Left renal pelvis (tissue), 4 donors: ENCODE results near the gene C6orf47. TPM values are rescaled to one million over a fixed set of nuclear protein-coding genes. Genes with fewer than 3 reads are reported as not detected.

ENCODE experiments used
- DNase-seq, 4 donors: peaks; one replicate each; pipeline ENCODE4 v3.0.0-alpha.2; 2013; ENCODE audit warnings: low read depth in 4 of 4, low spot score in 3 of 4
- polyA plus RNA-seq, 4 donors: library from polyadenylated mRNA; unstranded; fragments of 120-200 nt; gene quantifications; one replicate each; pipeline ENCODE4 v1.2.1, GENCODE V29; 2013; ENCODE audit not compliant: insufficient read length in 4 of 4

C6orf47 gene
- polyA plus RNA-seq, 4 donors: 15.8 to 21.1 (median 19.0) TPM

DNA sequence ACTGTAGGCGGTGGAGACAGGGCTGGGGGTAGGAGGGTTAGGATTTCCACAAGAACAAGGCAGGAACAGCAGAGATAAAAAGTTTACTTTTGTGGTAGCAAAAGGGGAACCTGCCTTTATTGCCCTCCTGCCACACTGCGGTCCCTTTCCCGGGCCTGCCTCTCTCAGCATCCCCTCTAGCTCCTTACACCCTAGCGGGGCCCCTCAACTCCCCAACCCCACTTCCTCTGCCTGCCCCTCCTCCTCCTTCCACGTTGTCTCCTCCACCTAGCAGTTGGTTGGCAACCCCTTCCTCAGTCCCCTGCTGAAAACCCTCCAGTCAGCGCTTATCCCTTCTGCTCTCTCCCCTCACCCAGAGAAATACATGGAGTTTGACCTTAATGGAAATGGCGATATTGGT is 44.8 kb downstream of the C6orf47 start:
- no peak for DNase-seq

DNA sequence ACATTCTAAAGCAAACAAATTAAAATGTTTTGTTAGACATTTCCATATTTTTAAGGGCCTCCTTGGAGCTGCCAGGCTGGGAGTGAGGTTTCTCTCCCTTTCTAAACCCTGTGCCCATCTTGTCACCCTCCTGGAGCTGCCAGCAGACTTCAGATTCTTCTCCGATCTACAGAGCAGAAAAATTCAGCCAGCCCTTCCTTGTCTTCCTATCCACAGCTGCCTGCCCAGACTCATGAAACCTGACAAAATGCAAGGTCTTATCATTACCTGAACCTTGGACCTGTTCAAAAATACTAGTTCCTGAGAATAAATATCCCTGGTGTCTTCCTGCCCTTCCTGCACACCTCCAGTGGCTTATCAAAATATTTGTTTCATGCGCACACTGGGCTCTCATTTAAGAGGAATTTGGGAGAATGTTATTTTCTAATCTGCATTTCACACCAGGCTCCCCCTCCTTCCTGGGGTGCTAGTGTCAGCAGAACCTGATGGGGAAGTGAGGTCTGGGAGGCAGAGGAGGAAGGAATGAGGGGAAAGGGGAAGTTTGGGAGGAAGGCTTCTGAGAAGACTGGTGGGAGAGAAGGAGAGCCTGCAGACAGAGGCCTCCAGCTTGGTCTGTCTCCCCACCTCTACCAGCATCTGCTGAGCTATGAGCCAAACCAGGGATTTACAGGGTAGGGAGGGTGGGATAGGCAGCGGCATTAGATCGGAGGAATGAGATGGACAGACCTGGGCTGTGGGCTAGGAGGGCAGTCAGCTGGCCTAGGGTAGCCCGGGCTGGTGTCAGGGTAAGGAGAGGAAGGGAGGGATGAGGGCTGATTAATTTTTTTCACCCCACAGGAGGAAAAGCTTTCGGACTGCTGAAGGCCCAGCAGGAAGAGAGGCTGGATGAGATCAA is 45.6 kb downstream of the C6orf47 start, which contains the start of gene AIF1:
TSS of gene AIF1 (plus strand) at position 551 of the 895 bp plus-strand sequence. CDS start at position 647, 96 bp downstream.
- DNase-seq: no peak

DNA sequence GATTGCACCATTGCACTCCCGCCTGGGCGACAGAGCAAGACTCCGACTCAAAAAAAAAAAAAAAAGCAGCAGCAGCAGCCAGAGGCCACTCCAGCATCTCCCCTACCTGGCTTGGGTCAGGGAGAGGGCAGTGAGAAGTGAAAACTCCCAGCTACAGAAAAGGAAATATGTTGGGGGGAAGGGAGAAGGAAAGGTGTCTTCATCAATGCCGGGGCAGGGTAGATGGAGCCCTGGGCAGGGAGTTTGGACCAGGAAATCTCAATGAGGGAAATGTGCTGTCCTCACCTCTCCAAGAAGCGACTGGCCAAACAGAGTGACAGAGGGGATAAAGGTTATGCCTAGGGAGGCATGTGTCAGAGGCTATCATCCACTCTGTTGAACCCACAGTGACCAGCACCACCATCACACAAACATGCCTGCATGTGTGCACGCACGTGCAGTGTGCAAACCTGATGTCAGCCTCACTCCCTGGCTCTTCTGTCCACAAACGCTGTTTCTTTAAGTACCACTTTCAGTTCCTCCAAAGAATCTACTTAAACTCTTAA is 46.4 kb downstream of the C6orf47 start:
- no peak for DNase-seq

DNA sequence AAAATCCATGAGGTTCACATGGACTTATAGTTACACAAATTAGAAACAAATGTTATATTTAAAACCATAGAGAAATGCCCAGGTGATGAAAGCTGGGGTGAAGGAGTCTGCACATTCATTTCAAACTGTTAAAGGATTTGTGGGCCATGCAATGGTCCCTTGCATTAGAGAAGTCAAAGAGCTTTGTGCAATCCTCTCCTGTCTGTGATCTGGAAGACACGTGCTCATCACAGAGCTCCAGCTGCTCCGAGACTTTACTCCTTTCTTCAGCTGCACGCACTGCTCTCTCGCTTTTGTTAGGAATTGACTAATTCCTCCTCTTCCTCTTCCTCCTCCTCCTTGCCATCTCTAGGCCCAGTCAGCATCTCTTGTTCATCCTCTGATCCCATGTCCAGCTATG is 49.6 kb downstream of the C6orf47 start:
- no peak for DNase-seq

DNA sequence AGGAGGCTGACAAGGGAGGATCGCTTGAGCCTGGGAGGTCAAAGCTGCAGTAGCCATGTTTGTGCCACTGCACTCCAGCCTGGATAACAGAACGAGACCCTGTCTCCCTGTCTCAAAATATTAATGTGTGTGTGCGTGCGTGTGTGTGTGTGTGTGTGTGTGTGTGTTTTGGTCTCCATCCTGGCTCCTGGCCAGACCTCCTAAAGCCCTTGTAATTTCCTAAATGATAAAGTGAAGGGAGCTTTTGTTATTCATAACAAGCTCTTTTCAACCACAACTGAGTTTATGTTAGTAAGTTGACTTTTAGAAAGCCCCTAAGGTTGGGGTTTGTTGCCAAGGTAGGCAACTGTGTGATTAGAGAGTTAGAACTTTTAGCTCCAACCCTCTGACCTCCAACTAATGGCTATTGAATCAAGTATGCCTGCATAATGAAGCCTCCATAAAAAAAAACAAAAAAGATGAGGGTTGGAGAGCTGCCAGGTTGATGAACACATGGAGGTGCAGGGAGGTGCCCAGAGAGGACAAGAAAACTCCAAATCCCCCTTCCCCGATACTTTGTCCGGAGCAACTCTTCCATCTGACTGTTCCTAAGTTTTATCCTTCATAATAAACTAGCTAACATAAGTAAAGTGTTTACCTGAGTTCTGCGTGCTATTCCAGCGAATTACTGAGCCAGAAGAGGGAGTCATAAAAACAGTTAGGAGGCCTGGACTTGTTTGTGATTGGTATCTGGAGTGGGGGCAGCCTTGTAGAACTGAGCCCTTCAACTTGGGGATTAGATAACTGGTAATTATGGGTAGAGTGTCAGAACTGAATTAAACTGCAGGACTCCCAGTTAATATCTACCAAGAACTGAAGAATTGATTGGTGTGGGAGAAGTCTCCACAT is 50.8 kb downstream of the C6orf47 start:
- DNase-seq: no peak

Other genes starting within 250 kb of the C6orf47 start
- gene MICB, start 162.6 kb downstream of the C6orf47 start, polyA plus RNA-seq: 1 to 10 TPM in 3 of 4 donors, under 1 TPM in 1; 0.49 to 2.3 (median 1.0) TPM
- 10 to 100 TPM in 3 of 4 donors, under 1 TPM in 1; 0.27 to 18.6 (median 12.8) TPM for gene MCCD1, start 131.8 kb downstream of the C6orf47 start, polyA plus RNA-seq
- gene DDX39B, start 118.8 kb downstream of the C6orf47 start, polyA plus RNA-seq: 100 to 1,000 TPM; 448 to 682 (median 553) TPM
- 1 to 10 TPM; 4.8 to 9.4 (median 6.4) TPM for gene ATP6V1G2, start 114.2 kb downstream of the C6orf47 start, polyA plus RNA-seq
- gene NFKBIL1, start 113.2 kb downstream of the C6orf47 start, polyA plus RNA-seq: 10 to 100 TPM; 18.3 to 28.7 (median 19.7) TPM
- under 1 TPM; 0.23 to 0.43 (median 0.36) TPM for gene LTA, start 88.5 kb downstream of the C6orf47 start, polyA plus RNA-seq
- 1 to 10 TPM in 1 of 4 donors, under 1 TPM in 2, not detected in 1; 0.23 to 2.5 (median 0.29) TPM for gene TNF, start 85.2 kb downstream of the C6orf47 start, polyA plus RNA-seq
- 1 to 10 TPM in 3 of 4 donors, under 1 TPM in 1; 0.66 to 2.0 (median 1.6) TPM for gene LTB, start 78.4 kb downstream of the C6orf47 start, polyA plus RNA-seq
- gene LST1, start 74.5 kb downstream of the C6orf47 start, polyA plus RNA-seq: 10 to 100 TPM in 1 of 4 donors, 1 to 10 TPM in 3; 4.6 to 10.3 (median 4.9) TPM
- under 1 TPM in 2 of 4 donors, not detected in 2; 0.17 to 0.20 TPM for gene NCR3, start 67.8 kb downstream of the C6orf47 start, polyA plus RNA-seq
- gene AIF1, start 45.5 kb downstream of the C6orf47 start, polyA plus RNA-seq: 10 to 100 TPM; 43.3 to 77.0 (median 73.6) TPM
- 100 to 1,000 TPM; 143 to 224 (median 174) TPM for gene PRRC2A, start 40.1 kb downstream of the C6orf47 start, polyA plus RNA-seq
- gene BAG6, start 8.1 kb downstream of the C6orf47 start, polyA plus RNA-seq: 100 to 1,000 TPM; 186 to 278 (median 241) TPM
- gene APOM, start 4.9 kb downstream of the C6orf47 start, polyA plus RNA-seq: 100 to 1,000 TPM in 2 of 4 donors, 10 to 100 TPM in 2; 10.1 to 106 (median 83.8) TPM
- gene GPANK1, start 4.2 kb upstream of the C6orf47 start, polyA plus RNA-seq: 10 to 100 TPM; 16.8 to 28.9 (median 24.9) TPM
- gene CSNK2B, start 5.3 kb upstream of the C6orf47 start, polyA plus RNA-seq: 100 to 1,000 TPM; 184 to 243 (median 239) TPM
- 10 to 100 TPM; 16.6 to 28.7 (median 20.9) TPM for gene LY6G5B, start 9.2 kb upstream of the C6orf47 start, polyA plus RNA-seq
- 1 to 10 TPM; 1.6 to 5.9 (median 2.6) TPM for gene LY6G5C, start 20.3 kb upstream of the C6orf47 start, polyA plus RNA-seq
- 10 to 100 TPM; 50.1 to 67.5 (median 55.9) TPM for gene ABHD16A, start 42.5 kb upstream of the C6orf47 start, polyA plus RNA-seq
- gene LY6G6F, start 46.1 kb upstream of the C6orf47 start, polyA plus RNA-seq: 1 to 10 TPM in 1 of 4 donors, under 1 TPM in 2, not detected in 1; 0.30 to 1.5 (median 0.52) TPM
- gene LY6G6D, start 54.6 kb upstream of the C6orf47 start, polyA plus RNA-seq: not detected
- under 1 TPM in 3 of 4 donors, not detected in 1; 0.45 to 0.74 (median 0.63) TPM for gene LY6G6C, start 61.0 kb upstream of the C6orf47 start, polyA plus RNA-seq
- 1 to 10 TPM; 1.1 to 2.9 (median 1.4) TPM for gene MPIG6B, start 62.6 kb upstream of the C6orf47 start, polyA plus RNA-seq
- gene DDAH2, start 68.5 kb upstream of the C6orf47 start, polyA plus RNA-seq: 100 to 1,000 TPM; 150 to 213 (median 182) TPM
- gene CLIC1, start 75.8 kb upstream of the C6orf47 start, polyA plus RNA-seq: 100 to 1,000 TPM; 201 to 309 (median 278) TPM
- 10 to 100 TPM; 14.2 to 51.0 (median 25.2) TPM for gene MSH5, start 79.2 kb upstream of the C6orf47 start, polyA plus RNA-seq
- gene SAPCD1, start 101.9 kb upstream of the C6orf47 start, polyA plus RNA-seq: 10 to 100 TPM in 2 of 4 donors, 1 to 10 TPM in 2; 2.7 to 13.0 (median 7.9) TPM
- gene VWA7, start 116.5 kb upstream of the C6orf47 start, polyA plus RNA-seq: 10 to 100 TPM in 1 of 4 donors, 1 to 10 TPM in 3; 1.5 to 11.1 (median 5.5) TPM
- gene VARS1, start 135.0 kb upstream of the C6orf47 start, polyA plus RNA-seq: 10 to 100 TPM; 42.7 to 67.9 (median 60.0) TPM
- gene LSM2, start 146.2 kb upstream of the C6orf47 start, polyA plus RNA-seq: 10 to 100 TPM; 71.4 to 84.9 (median 84.3) TPM
- 1 to 10 TPM; 3.1 to 4.4 (median 3.7) TPM for gene HSPA1L, start 154.5 kb upstream of the C6orf47 start, polyA plus RNA-seq
- gene HSPA1A, start 154.8 kb upstream of the C6orf47 start, polyA plus RNA-seq: 100 to 1,000 TPM in 3 of 4 donors, 10 to 100 TPM in 1; 88.1 to 159 (median 116) TPM
- 100 to 1,000 TPM; 111 to 507 (median 160) TPM for gene HSPA1B, start 167.0 kb upstream of the C6orf47 start, polyA plus RNA-seq
- 10 to 100 TPM; 23.9 to 77.5 (median 69.9) TPM for gene NEU1, start 202.0 kb upstream of the C6orf47 start, polyA plus RNA-seq
- gene SLC44A4, start 218.2 kb upstream of the C6orf47 start, polyA plus RNA-seq: 10 to 100 TPM in 3 of 4 donors, 1 to 10 TPM in 1; 2.4 to 53.4 (median 41.4) TPM
- 10 to 100 TPM; 69.0 to 99.0 (median 77.6) TPM for gene EHMT2, start 236.9 kb upstream of the C6orf47 start, polyA plus RNA-seq
- 10 to 100 TPM; 17.7 to 28.9 (median 22.0) TPM for gene ZBTB12, start 241.3 kb upstream of the C6orf47 start, polyA plus RNA-seq